Fibroblast of lung (primary cell): Measurements from ENCODE around the gene RALBP1.

Experiments used
- EZH2 ChIP-seq: IDR thresholded peaks from 2 replicates; pipeline ENCODE4 v1.5.1; 2012; ENCODE audit warnings: low read length, control low read depth, mild to moderate bottlenecking; ENCODE audit errors: missing control alignments
- TF ChIP-seq, protein P1 (sequence below), 2 donors: IDR thresholded peaks in 1 of 2; conservative IDR thresholded peaks in 1 of 2; 1 replicate in 1 of 2; 2 replicates in 1 of 2; pipeline ENCODE4 v1.5.1; 2011 to 2012; ENCODE audit warnings: low read length in 2 of 2, control low read depth in 1 of 2, inconsistent platforms in 1 of 2, low read depth in 1 of 2, mild to moderate bottlenecking in 1 of 2

DNA sequence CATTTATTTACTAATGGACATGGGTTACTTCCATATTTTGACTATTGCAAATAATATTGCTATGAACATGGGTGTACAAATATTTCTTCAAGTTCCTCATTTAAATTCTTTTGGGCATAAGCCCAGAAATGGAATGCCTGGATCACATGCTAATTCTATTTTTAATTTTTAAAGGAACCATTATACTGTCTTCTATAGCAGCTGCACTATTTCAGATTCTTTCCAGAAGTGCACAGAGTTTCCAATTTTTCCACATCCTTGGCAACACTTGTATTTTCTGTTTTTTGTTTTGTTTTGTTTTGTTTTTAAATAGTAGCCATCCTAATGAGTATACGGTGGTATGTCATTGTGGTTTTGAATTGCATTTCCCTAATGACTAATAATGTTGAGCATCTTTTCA is 8.5 kb upstream of the RALBP1 start:
- TF ChIP-seq, protein P1, sequence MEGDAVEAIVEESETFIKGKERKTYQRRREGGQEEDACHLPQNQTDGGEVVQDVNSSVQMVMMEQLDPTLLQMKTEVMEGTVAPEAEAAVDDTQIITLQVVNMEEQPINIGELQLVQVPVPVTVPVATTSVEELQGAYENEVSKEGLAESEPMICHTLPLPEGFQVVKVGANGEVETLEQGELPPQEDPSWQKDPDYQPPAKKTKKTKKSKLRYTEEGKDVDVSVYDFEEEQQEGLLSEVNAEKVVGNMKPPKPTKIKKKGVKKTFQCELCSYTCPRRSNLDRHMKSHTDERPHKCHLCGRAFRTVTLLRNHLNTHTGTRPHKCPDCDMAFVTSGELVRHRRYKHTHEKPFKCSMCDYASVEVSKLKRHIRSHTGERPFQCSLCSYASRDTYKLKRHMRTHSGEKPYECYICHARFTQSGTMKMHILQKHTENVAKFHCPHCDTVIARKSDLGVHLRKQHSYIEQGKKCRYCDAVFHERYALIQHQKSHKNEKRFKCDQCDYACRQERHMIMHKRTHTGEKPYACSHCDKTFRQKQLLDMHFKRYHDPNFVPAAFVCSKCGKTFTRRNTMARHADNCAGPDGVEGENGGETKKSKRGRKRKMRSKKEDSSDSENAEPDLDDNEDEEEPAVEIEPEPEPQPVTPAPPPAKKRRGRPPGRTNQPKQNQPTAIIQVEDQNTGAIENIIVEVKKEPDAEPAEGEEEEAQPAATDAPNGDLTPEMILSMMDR (conservative IDR thresholded peaks at IDR 0.05 in 1 of 2, IDR thresholded peaks at IDR 0.05 in 1 of 2; ENCODE audit: low read depth in 1 of 2, low read length in 2 of 2), result no peak
- no peak for TF ChIP-seq EZH2
